Mucosa of descending colon (tissue), 3 donors: ENCODE results near the gene CAMK2D. TPM values are rescaled to one million over a fixed set of nuclear protein-coding genes. Genes with fewer than 3 reads are reported as not detected.

Experiments
- ATAC-seq: fragments of 200-7000 bp; cut with Tn5 transposase; one replicate; pipeline ENCODE4 v1.9.1; 2020; ENCODE audit warnings: mild to moderate bottlenecking, moderate library complexity
- DNase-seq, 3 donors: peaks; one replicate each; pipeline ENCODE4 v3.0.0-alpha.2; 2020
- H3K36me3 ChIP-seq: fragments of 200-600 bp; one replicate; pipeline ENCODE4 v1.8.0; 2021; ENCODE audit warnings: low read depth, mild to moderate bottlenecking
- H3K4me1 ChIP-seq: fragments of 200-600 bp; one replicate; pipeline ENCODE4 v1.8.0; 2021; ENCODE audit warnings: low read depth, mild to moderate bottlenecking
- H3K4me3 ChIP-seq: fragments of 200-600 bp; one replicate; pipeline ENCODE4 v1.8.0; 2021; ENCODE audit warnings: mild to moderate bottlenecking
- H3K9me3 ChIP-seq: fragments of 200-600 bp; one replicate; pipeline ENCODE4 v1.8.0; 2021; ENCODE audit warnings: mild to moderate bottlenecking
- CTCF ChIP-seq: fragments of 200-600 bp; IDR thresholded peaks from one replicate; pipeline ENCODE4 v1.8.0; 2022; ENCODE audit warnings: antibody characterized with exemption, mild to moderate bottlenecking
- intact Hi-C, 2 donors: fragments of 100-400 bp; cut with DNase I in 1 of 2; cut with micrococcal nuclease in 1 of 2; formaldehyde crosslinking; loops; one replicate each; pipeline versions ENCODE4 v1.11.0 to v1.11.1; 2022; cut with DNase I, micrococcal nuclease
- total RNA-seq, 3 donors: library from RNA; stranded (reverse); fragmentation: NEBNext Ultra II Directional in 2 of 3; extraction: Animal tissue kit (Norgen Biotek cat#: 25700) in 2 of 3; gene quantifications; one replicate each; pipeline versions ENCODE4 v1.2.1 to v1.2.4, GENCODE V29; 2021 to 2023
- donor health status: DM: no; HTN: no; CAD: no; lungs with moderate emphysema.
- donor health status: DM: no; HTN: no; CAD: no.
- donor health status: DM: no; HTN: yes; CAD: no.

The CAMK2D gene
- total RNA-seq, 3 donors from 2014 or later, result 59.8 to 83.0 (median 77.3) TPM

- Histone ChIP-seq H3K4me3 (no peak overlapping the region), H3K9me3 (no peaks in the 10 kb centered on the region), H3K4me1 (peaks cover 37% of the 10 kb centered on the region), H3K36me3 (no peaks in the 10 kb centered on the region)
- no peak for TF ChIP-seq CTCF
- no peak for ATAC-seq
- no peak for DNase-seq
- intact Hi-C loops, result no loop called here
These were observed 123.0 kb downstream of the CAMK2D start for GRCh38 chr4:113638562-113638832.

- DNase-seq, result no peak
- no peak for ATAC-seq
- Histone ChIP-seq H3K36me3 (no peaks in the 10 kb centered on the region), H3K9me3 (no peaks in the 10 kb centered on the region), H3K4me1 (peaks cover 32% of the 10 kb centered on the region), H3K4me3 (no peak overlapping the region)
- TF ChIP-seq CTCF, result no peak
- intact Hi-C loops, result no loop called here
These were observed 123.5 kb downstream of the CAMK2D start for GRCh38 chr4:113637823-113638561.

GRCh38 chr4:113637363-113637762 is 124.2 kb downstream of the CAMK2D start:
- intact Hi-C loops, result no loop called here
- Histone ChIP-seq H3K4me3 (no peak overlapping the region), H3K4me1 (peaks cover 28% of the 10 kb centered on the region), H3K36me3 (no peaks in the 10 kb centered on the region), H3K9me3 (no peaks in the 10 kb centered on the region)
- no peak for TF ChIP-seq CTCF
- DNase-seq (no peak), ATAC-seq (no peak)

GRCh38 chr4:113636877-113637276 is 124.7 kb downstream of the CAMK2D start:
- ATAC-seq (peak; percentile 37), DNase-seq (peak in 1 of 3 donors; percentile 35)
- Histone ChIP-seq H3K9me3 (no peaks in the 10 kb centered on the region), H3K4me1 (peaks cover 28% of the 10 kb centered on the region), H3K4me3 (no peak overlapping the region), H3K36me3 (no peaks in the 10 kb centered on the region)
- intact Hi-C loops, result no loop called here
- no peak for TF ChIP-seq CTCF

GRCh38 chr4:113636438-113636818 is 125.1 kb downstream of the CAMK2D start:
- peak; percentile 41 for ATAC-seq
- intact Hi-C loops, result no loop called here
- H3K9me3 ChIP-seq, result no peaks in the 10 kb centered on the region
- no peak for DNase-seq
- H3K4me3 ChIP-seq, result no peak overlapping the region
- no peaks in the 10 kb centered on the region for H3K36me3 ChIP-seq
- TF ChIP-seq CTCF, result no peak
- H3K4me1 ChIP-seq, result peaks cover 28% of the 10 kb centered on the region
